Measurements from ENCODE around the gene WDR4.
A peak's percentile ranks its signal among the peaks of the same experiment; 100 is the strongest.
"Not testable (repeated sequence)": the region's sequence is repeated elsewhere in the genome, so short reads cannot be mapped to it uniquely, and the experiment has no call there.

WDR4 gene, protein sequence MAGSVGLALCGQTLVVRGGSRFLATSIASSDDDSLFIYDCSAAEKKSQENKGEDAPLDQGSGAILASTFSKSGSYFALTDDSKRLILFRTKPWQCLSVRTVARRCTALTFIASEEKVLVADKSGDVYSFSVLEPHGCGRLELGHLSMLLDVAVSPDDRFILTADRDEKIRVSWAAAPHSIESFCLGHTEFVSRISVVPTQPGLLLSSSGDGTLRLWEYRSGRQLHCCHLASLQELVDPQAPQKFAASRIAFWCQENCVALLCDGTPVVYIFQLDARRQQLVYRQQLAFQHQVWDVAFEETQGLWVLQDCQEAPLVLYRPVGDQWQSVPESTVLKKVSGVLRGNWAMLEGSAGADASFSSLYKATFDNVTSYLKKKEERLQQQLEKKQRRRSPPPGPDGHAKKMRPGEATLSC

DNA sequence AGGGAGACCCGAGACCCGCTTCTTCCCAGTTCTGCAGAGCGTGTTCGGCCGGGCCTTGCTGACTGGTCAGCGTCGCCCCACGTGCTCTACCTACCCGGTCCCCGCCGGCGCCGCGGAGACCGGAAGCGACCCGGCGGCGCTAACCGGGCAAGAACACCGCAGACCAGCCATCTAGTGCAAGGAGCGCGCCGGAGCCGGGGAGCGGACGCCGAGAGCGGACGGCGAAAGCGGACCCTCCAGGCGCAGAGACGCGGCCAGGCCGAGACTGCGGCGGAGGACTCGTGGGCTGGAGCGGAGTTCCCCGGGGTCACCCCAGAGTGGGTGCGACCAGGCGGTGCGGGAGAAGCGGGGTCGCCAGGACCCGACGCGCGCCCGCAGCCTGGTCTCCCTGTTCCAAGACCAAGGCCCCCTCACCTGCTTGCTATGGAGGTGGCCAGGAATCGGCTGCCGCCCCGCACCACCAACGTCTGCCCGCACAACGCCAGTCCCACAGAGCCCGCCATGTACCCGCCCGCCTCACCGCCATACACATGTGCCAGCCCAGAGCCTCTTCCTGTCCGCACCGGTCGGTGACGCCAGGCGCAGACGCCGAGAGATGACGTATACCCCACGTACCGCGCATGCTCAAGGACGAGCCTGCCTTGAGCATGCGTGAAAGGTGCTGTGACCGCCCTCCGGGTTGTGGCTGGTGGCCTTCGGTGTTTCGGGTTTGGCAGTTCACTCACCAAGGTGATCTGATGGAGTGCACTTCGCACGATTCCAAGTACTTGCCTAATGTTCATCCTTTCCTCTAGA is at the start of gene WDR4:
Gene WDR4, minus strand, starts transcription at position 547 of the 795 bp plus-strand sequence. Its CDS starts 44 bp downstream, at position 503.
- peak; percentile 98 for DNase-seq

DNA sequence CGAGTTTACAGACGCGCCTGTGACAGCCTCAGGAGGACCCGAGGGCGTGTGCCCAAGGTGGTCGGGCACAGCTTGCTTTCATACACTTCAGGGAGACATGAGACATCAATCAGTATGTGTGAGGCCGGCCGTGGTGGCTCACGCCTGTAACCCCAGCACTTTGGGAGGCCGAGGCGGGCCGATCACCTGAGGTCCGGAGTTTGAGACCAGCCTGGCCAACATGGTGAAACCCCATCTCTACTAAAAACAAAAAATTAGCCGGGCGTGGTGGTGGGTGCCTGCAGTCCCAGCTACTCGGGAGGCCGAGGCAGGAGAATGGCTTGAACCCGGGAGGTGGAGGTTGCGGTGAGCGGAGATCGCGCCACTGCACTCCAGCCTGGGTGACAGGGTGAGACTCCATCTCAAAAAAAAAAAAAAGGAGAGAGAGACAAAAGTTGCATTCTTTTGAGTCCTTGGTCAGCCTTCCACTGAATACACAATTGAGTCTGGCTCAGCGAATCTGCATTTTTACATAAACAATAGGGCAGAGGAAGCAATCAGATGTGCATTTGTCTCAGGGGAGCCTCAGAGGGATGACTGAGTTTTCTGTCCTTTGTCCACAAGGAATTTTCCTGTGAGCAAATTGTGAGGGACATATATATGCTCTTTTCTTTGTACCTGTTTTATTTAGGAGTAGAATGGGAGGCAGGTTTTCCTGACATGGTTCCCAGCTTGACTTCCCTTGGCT is 48.3 kb upstream of the WDR4 start:
- DNase-seq = not testable (repeated sequence)

DNA sequence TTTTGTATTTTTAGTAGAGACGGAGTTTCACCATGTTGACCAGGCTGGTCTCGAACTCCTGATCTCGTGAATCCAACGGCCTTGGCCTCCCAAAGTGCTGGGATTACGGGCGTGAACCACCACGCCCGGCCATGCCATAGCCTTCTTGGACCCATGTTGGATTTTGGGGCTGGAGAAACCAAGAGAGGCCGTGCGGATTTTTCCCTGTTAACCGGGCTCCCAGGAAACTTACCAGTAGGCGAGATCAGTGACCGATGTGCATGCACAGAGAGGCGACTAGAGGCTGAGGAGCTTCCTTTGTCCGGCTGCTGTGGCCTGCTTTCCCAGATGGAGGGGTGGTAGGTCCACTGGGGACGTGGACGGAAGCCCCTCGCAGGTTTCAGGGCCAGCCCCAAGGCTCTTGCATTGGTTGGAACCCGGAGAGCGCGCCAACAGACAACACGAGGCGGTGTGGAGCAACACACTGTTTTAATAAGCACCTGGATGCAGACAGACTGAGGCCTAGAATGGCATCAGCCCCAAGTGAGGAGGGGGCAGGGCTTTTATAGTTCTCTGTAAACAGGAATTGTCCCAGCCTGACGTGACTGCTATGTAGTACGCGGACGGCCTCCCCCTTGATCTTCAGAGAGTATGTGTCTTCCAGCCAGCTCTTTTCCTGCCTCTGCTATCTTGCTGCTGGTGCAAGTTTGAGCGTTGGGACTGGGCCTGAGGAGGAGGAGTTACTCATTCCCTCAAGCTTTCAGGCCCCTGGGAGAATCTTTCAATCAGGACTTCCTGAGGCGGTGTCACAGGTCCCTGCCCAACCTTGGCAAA is 46.0 kb upstream of the WDR4 start, which contains the start of gene ERVH48-1:
Gene ERVH48-1, minus strand, starts transcription at position 517 of the 813 bp plus-strand sequence. CDS start 6,624 bp downstream, outside the sequence.
- DNase-seq = no peak

- DNase-seq = no peak
Measured at GRCh38 chr21:42924433-42924751, 45.1 kb upstream of the WDR4 start.

GRCh38 chr21:42923553-42924432 is 44.5 kb upstream of the WDR4 start:
- DNase-seq = peak; percentile 56

DNA sequence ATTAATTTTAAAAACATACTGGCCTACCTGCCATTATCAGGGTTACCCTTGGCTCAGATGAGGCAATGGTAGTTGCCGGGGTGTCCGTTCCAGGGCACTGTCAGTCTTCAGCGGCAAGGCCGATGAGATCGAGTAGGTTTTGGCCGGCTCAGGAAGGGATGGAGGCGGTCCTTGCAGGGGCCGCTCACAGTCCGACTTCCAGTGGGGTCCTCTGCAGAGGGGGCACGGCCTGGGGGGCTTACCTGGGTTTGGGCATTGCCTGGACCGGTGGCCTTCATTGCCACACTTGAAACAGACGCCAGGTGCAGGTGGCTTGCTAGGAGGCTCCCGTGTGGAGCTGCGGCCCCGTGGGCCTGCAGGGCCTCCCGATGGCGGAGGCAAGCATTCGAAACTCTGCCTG is 43.6 kb upstream of the WDR4 start:
- no peak for DNase-seq

- DNase-seq = no peak
Measured at GRCh38 chr21:42921927-42922326, 42.6 kb upstream of the WDR4 start.

DNA sequence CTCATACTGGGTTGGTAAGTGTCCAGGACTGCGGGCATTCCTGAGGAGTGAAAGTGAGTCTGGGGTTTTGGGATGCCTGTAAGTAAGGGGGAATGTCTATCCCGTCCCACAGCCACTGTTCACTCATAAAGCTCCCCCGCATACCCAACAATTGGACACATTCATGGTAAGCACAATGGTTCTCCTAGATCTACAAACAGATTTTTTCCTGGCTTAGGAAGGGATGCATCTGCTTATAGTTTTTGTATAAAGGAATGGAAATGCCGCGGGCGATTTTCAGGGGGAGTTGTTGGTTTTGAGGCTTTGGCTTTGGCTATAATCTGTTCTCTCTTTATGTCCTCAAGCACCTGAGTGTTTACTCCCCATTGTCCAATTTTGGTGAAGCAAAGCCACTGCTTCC is 39.0 kb upstream of the WDR4 start:
- DNase-seq = no peak

GRCh38 chr21:42913476-42913875 is 34.1 kb upstream of the WDR4 start:
- no peak for DNase-seq

GRCh38 chr21:42911920-42912319 is 32.6 kb upstream of the WDR4 start:
- not testable (repeated sequence) for DNase-seq

- not testable (repeated sequence) for DNase-seq
Measured at GRCh38 chr21:42908484-42908883, 29.1 kb upstream of the WDR4 start.

GRCh38 chr21:42906233-42906632 is 26.9 kb upstream of the WDR4 start:
- DNase-seq = no peak

GRCh38 chr21:42905195-42905594 is 25.9 kb upstream of the WDR4 start:
- no peak for DNase-seq

GRCh38 chr21:42903817-42904216 is 24.5 kb upstream of the WDR4 start:
- no peak for DNase-seq

DNA sequence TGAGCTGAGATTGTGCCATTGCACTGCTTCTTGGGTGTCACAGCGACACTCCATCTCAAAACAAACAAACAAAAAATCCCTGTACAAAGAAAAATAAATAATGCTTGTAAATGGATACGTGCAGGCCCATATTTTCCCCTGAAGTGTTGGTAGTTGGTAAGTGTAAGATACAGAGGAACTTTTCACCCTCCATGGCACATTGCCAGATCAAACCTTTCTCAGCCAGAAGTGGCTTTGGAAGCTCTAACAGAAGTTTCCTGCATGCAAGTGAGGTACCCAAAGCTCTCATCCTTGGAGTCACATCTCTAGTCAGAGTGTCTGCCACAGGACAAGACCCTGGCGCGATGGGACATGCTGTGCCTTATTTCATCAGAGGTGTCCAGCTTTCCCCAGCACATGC is 21.1 kb upstream of the WDR4 start:
- DNase-seq = no peak

GRCh38 chr21:42892931-42893755 is 13.8 kb upstream of the WDR4 start, which contains the start of gene NDUFV3:
NDUFV3 (plus strand) TSS chr21:42893309; CDS start chr21:42893334, 25 bp downstream.
- DNase-seq = peak; percentile 100

DNA sequence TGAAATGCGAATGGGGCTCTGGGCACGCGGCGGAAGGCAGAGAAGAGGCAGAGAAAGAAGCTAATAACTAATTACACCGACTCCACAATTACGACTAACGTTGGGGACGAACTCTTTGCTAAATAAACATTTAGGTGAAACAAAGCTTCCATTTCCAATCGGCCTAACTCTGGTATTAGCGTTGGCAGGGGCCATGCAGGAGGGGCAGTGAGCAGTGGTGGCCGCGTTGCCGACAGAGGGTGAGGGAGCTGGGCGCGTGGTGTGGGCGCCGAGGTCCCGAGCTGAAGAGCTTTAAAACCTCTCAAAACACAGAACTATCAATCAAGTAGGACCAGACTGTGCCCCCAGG is 13.2 kb upstream of the WDR4 start:
- DNase-seq = no peak

GRCh38 chr21:42887326-42887725 is 8.0 kb upstream of the WDR4 start:
- DNase-seq = no peak

GRCh38 chr21:42883921-42884320 is 4.6 kb upstream of the WDR4 start:
- no peak for DNase-seq

GRCh38 chr21:42880352-42880751 is 1.0 kb upstream of the WDR4 start:
- DNase-seq = no peak

- no peak for DNase-seq
Measured at GRCh38 chr21:42878678-42878992, 704 bp downstream of the WDR4 start.

Measured in activated gamma-delta T cell treated with Interleukin-2 at 50 U/mL for 16 hours (primary cell).